ENCODE data around the gene CIB4. TPM values are rescaled to one million over a fixed set of nuclear protein-coding genes. Genes with fewer than 3 reads are reported as not detected.

CIB4 gene
- total RNA-seq, 1 experiment from 2014 or later: not detected

- Histone ChIP-seq H3K4me1 (replicated peaks; ENCODE audit: insufficient read depth) (peaks cover 35% of the 10 kb centered on the region), H3F3A (ENCODE audit: insufficient read depth, low read depth) (no peaks in the 10 kb centered on the region), H3K27me3 (ENCODE audit: insufficient read depth, low read depth) (no peaks in the 10 kb centered on the region), H3K4me3 (no peak overlapping the region), H3K4me2 (no peak overlapping the region), H3K9me2 (ENCODE audit: insufficient read depth) (no peaks in the 10 kb centered on the region), H3K9me3 (ENCODE audit: insufficient read depth, low read depth) (no peaks in the 10 kb centered on the region), H3K27ac (no peak overlapping the region), H3K79me2 (ENCODE audit: low read depth) (no peaks in the 10 kb centered on the region), H3K36me3 (ENCODE audit: low read depth) (no peaks in the 10 kb centered on the region), H2AFZ (no peak overlapping the region), H4K20me1 (ENCODE audit: insufficient read depth) (no peaks in the 10 kb centered on the region)
- intact Hi-C loops (cut with micrococcal nuclease; ENCODE audit: unreplicated experiment): no loop called here
- BruUV-seq (replicated peaks): no TSS peak
- DNase-seq: peak in 1 of 2 experiments; percentile 15
- no peak for TF ChIP-seq EZH2 (IDR thresholded peaks at IDR 0.05; ENCODE audit: low read depth)
- TF ChIP-seq, protein P1, sequence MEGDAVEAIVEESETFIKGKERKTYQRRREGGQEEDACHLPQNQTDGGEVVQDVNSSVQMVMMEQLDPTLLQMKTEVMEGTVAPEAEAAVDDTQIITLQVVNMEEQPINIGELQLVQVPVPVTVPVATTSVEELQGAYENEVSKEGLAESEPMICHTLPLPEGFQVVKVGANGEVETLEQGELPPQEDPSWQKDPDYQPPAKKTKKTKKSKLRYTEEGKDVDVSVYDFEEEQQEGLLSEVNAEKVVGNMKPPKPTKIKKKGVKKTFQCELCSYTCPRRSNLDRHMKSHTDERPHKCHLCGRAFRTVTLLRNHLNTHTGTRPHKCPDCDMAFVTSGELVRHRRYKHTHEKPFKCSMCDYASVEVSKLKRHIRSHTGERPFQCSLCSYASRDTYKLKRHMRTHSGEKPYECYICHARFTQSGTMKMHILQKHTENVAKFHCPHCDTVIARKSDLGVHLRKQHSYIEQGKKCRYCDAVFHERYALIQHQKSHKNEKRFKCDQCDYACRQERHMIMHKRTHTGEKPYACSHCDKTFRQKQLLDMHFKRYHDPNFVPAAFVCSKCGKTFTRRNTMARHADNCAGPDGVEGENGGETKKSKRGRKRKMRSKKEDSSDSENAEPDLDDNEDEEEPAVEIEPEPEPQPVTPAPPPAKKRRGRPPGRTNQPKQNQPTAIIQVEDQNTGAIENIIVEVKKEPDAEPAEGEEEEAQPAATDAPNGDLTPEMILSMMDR (conservative IDR thresholded peaks at IDR 0.05): no peak
- POLR2A ChIA-PET (ENCODE audit: unreplicated experiment): no interaction called here
- CTCF ChIA-PET: no interaction called here
Observed at GRCh38 chr2:26633993-26634595, 7.1 kb downstream of the CIB4 start.

- no peaks in the 10 kb centered on the region for H3K27me3 ChIP-seq (ENCODE audit: insufficient read depth, low read depth)
- no peaks in the 10 kb centered on the region for H3K36me3 ChIP-seq (ENCODE audit: low read depth)
- no peaks in the 10 kb centered on the region for H3K79me2 ChIP-seq (ENCODE audit: low read depth)
- H3K27ac ChIP-seq: no peak overlapping the region
- POLR2A ChIA-PET (ENCODE audit: unreplicated experiment): no interaction called here
- no TSS peak for BruUV-seq (replicated peaks)
- H4K20me1 ChIP-seq (ENCODE audit: insufficient read depth): no peaks in the 10 kb centered on the region
- peaks cover 35% of the 10 kb centered on the region for H3K4me1 ChIP-seq (replicated peaks; ENCODE audit: insufficient read depth)
- CTCF ChIA-PET: interaction anchor here (0.5 kb wide), 1 partner anchor 26 kb away, joined by 10 read pairs; no protein-coding TSS in a partner anchor
- no peak overlapping the region for H3K4me2 ChIP-seq
- H3K4me3 ChIP-seq: no peak overlapping the region
- no peaks in the 10 kb centered on the region for H3F3A ChIP-seq (ENCODE audit: insufficient read depth, low read depth)
- no peaks in the 10 kb centered on the region for H3K9me3 ChIP-seq (ENCODE audit: insufficient read depth, low read depth)
- no peaks in the 10 kb centered on the region for H3K9me2 ChIP-seq (ENCODE audit: insufficient read depth)
- intact Hi-C loops (cut with micrococcal nuclease; ENCODE audit: unreplicated experiment): no loop called here
- H2AFZ ChIP-seq: no peak overlapping the region
- TF ChIP-seq, protein P1 (conservative IDR thresholded peaks at IDR 0.05): no peak
- no peak for TF ChIP-seq EZH2 (IDR thresholded peaks at IDR 0.05; ENCODE audit: low read depth)
- no peak for DNase-seq
Observed at GRCh38 chr2:26633351-26633945, 7.7 kb downstream of the CIB4 start.

DNA sequence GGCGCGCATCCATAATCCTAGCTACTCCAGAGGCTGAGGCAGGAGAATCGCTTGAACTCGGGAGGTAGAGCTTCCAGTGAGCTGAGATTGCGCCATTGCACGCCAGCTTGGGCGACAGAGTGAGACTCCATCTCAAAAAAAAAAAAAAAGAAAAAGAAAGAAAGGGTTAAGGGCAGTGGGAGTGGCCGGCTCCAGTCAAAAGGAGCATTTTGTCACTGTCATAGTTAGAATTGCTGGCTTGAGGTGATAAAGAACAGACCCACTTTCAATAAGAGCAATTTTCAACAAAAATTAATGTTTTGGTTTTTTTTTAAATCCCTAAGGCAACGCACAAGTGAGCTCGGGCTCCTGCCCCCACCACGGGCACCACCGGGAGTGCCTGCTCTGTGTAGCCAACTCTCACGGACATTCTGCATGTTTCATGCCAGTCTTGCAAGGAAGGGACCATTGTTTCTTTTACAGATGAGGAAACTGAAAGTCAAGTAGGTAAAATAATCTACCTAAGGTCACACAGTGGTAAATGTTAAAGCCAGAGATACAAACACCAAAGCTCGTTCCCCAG, 8.5 kb downstream of the CIB4 start:
- Histone ChIP-seq H3K79me2 (ENCODE audit: low read depth) (no peaks in the 10 kb centered on the region), H3F3A (ENCODE audit: insufficient read depth, low read depth) (no peaks in the 10 kb centered on the region), H3K4me2 (no peak overlapping the region), H3K27me3 (ENCODE audit: insufficient read depth, low read depth) (no peaks in the 10 kb centered on the region), H3K9me3 (ENCODE audit: insufficient read depth, low read depth) (no peaks in the 10 kb centered on the region), H3K4me3 (no peak overlapping the region), H2AFZ (no peak overlapping the region), H3K27ac (no peak overlapping the region), H3K9me2 (ENCODE audit: insufficient read depth) (no peaks in the 10 kb centered on the region), H4K20me1 (ENCODE audit: insufficient read depth) (no peaks in the 10 kb centered on the region), H3K4me1 (replicated peaks; ENCODE audit: insufficient read depth) (peaks cover 35% of the 10 kb centered on the region), H3K36me3 (ENCODE audit: low read depth) (no peaks in the 10 kb centered on the region)
- ChIA-PET POLR2A (ENCODE audit: unreplicated experiment) (no interaction called here), CTCF (no interaction called here)
- no TSS peak for BruUV-seq (replicated peaks)
- no peak for TF ChIP-seq EZH2 (IDR thresholded peaks at IDR 0.05; ENCODE audit: low read depth)
- TF ChIP-seq, protein P1 (conservative IDR thresholded peaks at IDR 0.05): no peak
- intact Hi-C loops (cut with micrococcal nuclease; ENCODE audit: unreplicated experiment): no loop called here
- no peak for DNase-seq

Measured in PC-9 (cell line).